HepG2 (cell line): ENCODE results near the gene CES2. TPM values are rescaled to one million over a fixed set of nuclear protein-coding genes. Genes with fewer than 3 reads are reported as not detected.

Experiments
- EP300 ChIP-seq, 3 experiments: sonication (generic) in 1 of 3; formaldehyde crosslinking in 1 of 3; IDR thresholded peaks; 2 replicates each; pipeline versions ENCODE4 v1.5.1 to v1.6.1; 2011 to 2020; ENCODE audit warnings: low read depth in 2 of 3, low read length in 2 of 3, borderline replicate concordance in 1 of 3, improper control_type of control experiment in 1 of 3, mild to moderate bottlenecking in 1 of 3, missing genetic modification reagents in 1 of 3, moderate library complexity in 1 of 3
- KIAA2018 ChIP-seq: sonication (generic); formaldehyde crosslinking; IDR thresholded peaks from 2 replicates; pipeline ENCODE4 v1.5.0; 2020; ENCODE audit warnings: mild to moderate bottlenecking, missing genetic modification reagents, borderline replicate concordance
- ZBTB10 ChIP-seq: sonication (generic); formaldehyde crosslinking; IDR thresholded peaks from 2 replicates; pipeline ENCODE4 v1.4.0; 2020; ENCODE audit warnings: missing genetic modification reagents, borderline replicate concordance
- ZBTB4 ChIP-seq: sonication (generic); formaldehyde crosslinking; IDR thresholded peaks from 2 replicates; pipeline ENCODE4 v1.4.0; 2020; ENCODE audit warnings: missing genetic modification reagents, mild to moderate bottlenecking, borderline replicate concordance
- ZNF639 ChIP-seq: conservative IDR thresholded peaks from 2 replicates; pipeline ENCODE4 v1.6.1; 2018; ENCODE audit warnings: missing genetic modification reagents
- polyA plus RNA-seq, 8 experiments: library from polyadenylated mRNA; depleted of rRNA in 3 of 8; stranded (reverse) in 7 of 8; unstranded in 1 of 8; fragments of >200 nt; fragmentation: Illumina TruSeq in 4 of 8; extraction: Trizol in 4 of 8; gene quantifications; 2 replicates each; pipeline versions ENCODE4 v1.2.1 to v1.2.3, GENCODE V29; 2011 to 2016; ENCODE audit warnings: low read depth in 4 of 8, missing spikeins in 1 of 8, mixed read lengths in 1 of 8; ENCODE audit not compliant: insufficient read depth in 1 of 8
- total RNA-seq, 5 experiments: library from RNA; depleted of rRNA; stranded (reverse); fragments of >200 nt; fragmentation: Illumina TruSeq; extraction: Trizol; gene quantifications; 2 replicates each; pipeline ENCODE4 v1.2.3, GENCODE V29; 2016; ENCODE audit warnings: low read depth in 1 of 5

CES2 gene
- total and polyA plus RNA-seq, 2 of the 13 experiments (the other 11 are each of a cell fraction or from before 2014, with no cell fraction given) = 50.6 to 63.8 TPM

- no peak for TF ChIP-seq KIAA2018 (CRISPR knock-in tag)
- TF ChIP-seq ZBTB4 = no peak; the same call in 1 of the 2 replicates
- no peak for TF ChIP-seq ZBTB10 (CRISPR knock-in tag)
- no peak for TF ChIP-seq EP300 (IDR thresholded peaks at IDR 0.05; ENCODE audit: low read depth in 2 of 2, low read length in 2 of 2)
- TF ChIP-seq EP300 (CRISPR knock-in tag; IDR thresholded peaks at IDR 0.05; ENCODE audit: borderline replicate concordance) = no peak
- peak; percentile 52; the same call in 1 of the 2 replicates for TF ChIP-seq ZNF639 (CRISPR knock-in tag)
Measured at GRCh38 chr16:66894948-66895688, 40.2 kb upstream of the CES2 start (continued).
